Stomach (tissue), 9 donors: ENCODE data around the gene DNAH10. TPM values are rescaled to one million over a fixed set of nuclear protein-coding genes. Genes with fewer than 3 reads are reported as not detected.
A peak's percentile ranks its signal among the peaks of the same experiment; 100 is the strongest.

Source experiments
- DNase-seq, 2 donors: peaks; one replicate each; pipeline versions ENCODE4 v3.0.0 to v3.0.0-alpha.2; 2013 to 2019
- H3K27ac ChIP-seq, 5 donors: fragments of 200-600 bp in 4 of 5; sonication (generic) in 4 of 5; one replicate each; pipeline ENCODE4 v1.5.1; 2013 to 2019; ENCODE audit warnings: mild to moderate bottlenecking in 1 of 5, moderate library complexity in 1 of 5
- H3K27me3 ChIP-seq, 3 donors: fragments of 200-600 bp; sonication (generic); one replicate each; pipeline ENCODE4 v1.5.1; 2017 to 2019; ENCODE audit warnings: mixed run types in 1 of 3
- H3K36me3 ChIP-seq, 4 donors: fragments of 200-600 bp; sonication (generic); 1 replicate in 3 of 4; 2 replicates in 1 of 4; pipeline ENCODE4 v1.5.1; 2016 to 2019
- H3K4me1 ChIP-seq, 4 donors: fragments of 200-600 bp; sonication (generic); one replicate each; pipeline ENCODE4 v1.5.1; 2016 to 2019
- H3K4me3 ChIP-seq, 4 donors: fragments of 200-600 bp; sonication (generic) in 3 of 4; one replicate each; pipeline ENCODE4 v1.5.1; 2016 to 2019; ENCODE audit warnings: mild to moderate bottlenecking in 1 of 4
- H3K9me3 ChIP-seq, 4 donors: fragments of 200-600 bp; sonication (generic); one replicate each; pipeline ENCODE4 v1.5.1; 2016 to 2019
- CTCF ChIP-seq, 7 experiments: fragments of 450-650 bp in 4 of 7; fragments of 200-600 bp in 3 of 7; sonication (generic) in 3 of 7; IDR thresholded peaks; one replicate each; pipeline ENCODE4 v1.5.1; 2016 to 2019; ENCODE audit warnings: antibody characterized with exemption in 7 of 7, control low read depth in 2 of 7, mild to moderate bottlenecking in 1 of 7
- EP300 ChIP-seq: sonication (generic); formaldehyde crosslinking; IDR thresholded peaks from one replicate; pipeline ENCODE4 v1.6.1; 2017; ENCODE audit warnings: antibody characterized with exemption
- POLR2A ChIP-seq, 4 donors: fragments of 450-650 bp; IDR thresholded peaks; one replicate each; pipeline ENCODE4 v1.6.1; 2016; ENCODE audit warnings: antibody characterized with exemption in 4 of 4, control low read depth in 2 of 4, mild to moderate bottlenecking in 1 of 4, moderate library complexity in 1 of 4
- POLR2AphosphoS5 ChIP-seq, 3 donors: sonication (generic); formaldehyde crosslinking; IDR thresholded peaks; one replicate each; pipeline ENCODE4 v1.6.1; 2016; ENCODE audit warnings: antibody characterized with exemption in 3 of 3
- WGBS, 5 donors: extraction: QIAGEN DNeasy Blood & Tissue Kit in 3 of 5; methylation state at CpG; one replicate each; pipeline versions ENCODE4 v1.1.5 to v1.1.7; 2013 to 2018; 5-methylcytosine and 5-hydroxymethylcytosine counted together
- intact Hi-C: fragments of 100-400 bp; cut with DNase I; formaldehyde crosslinking; loops from one replicate; pipeline ENCODE4 v1.15.1; 2023; ENCODE audit warnings: low total_unique reads
- polyA plus RNA-seq, 3 donors: library from polyadenylated mRNA; stranded (reverse); fragments of 200-250 nt; gene quantifications; one replicate each; pipeline ENCODE4 v1.2.3, GENCODE V29; 2013
- small RNA-seq, 4 donors: library from RNA; depleted of rRNA; stranded (forward); fragments of <200 nt; gene quantifications; one replicate each; pipeline ENCODE3, GENCODE V24; 2016
- total RNA-seq, 5 donors: library from RNA; depleted of rRNA; stranded (reverse); fragments of >200 nt; gene quantifications; one replicate each; pipeline versions ENCODE4 v1.1.0 to v1.2.3, GENCODE V29; 2014 to 2016
- donor health status: healthy with polysubstance abuse.
- donor health status: Bipolar disorder and iron deficiency.
- donor health status: healthy.

DNAH10 gene
- total and polyA plus RNA-seq, 8 donors: under 0.01 to 0.92 (median 0.15) TPM; not detected in 3

- peaks cover 7 to 34% (median 17%) of the 10 kb centered on the region in 4 donors for H3K4me1 ChIP-seq
- peaks cover 0 to 33% (median 19%) of the 10 kb centered on the region in 4 donors for H3K36me3 ChIP-seq
- no peak overlapping the region for H3K4me3 ChIP-seq
- peak; percentile 41 to 87 for DNase-seq
- no peaks in the 10 kb centered on the region for H3K9me3 ChIP-seq
- intact Hi-C loops: no loop called here
- no peak overlapping the region for H3K27ac ChIP-seq
- WGBS, 5 donors: 41 to 55% (median 44%) methylated on average over 7 of the region's 7 CpGs
- H3K27me3 ChIP-seq: no peaks in the 10 kb centered on the region
- peak in 5 of 7 experiments; percentile 41 to 60 (median 48) for TF ChIP-seq CTCF (IDR thresholded peaks at IDR 0.05)
- TF ChIP-seq POLR2A (IDR thresholded peaks at IDR 0.05): no peak
Observed at GRCh38 chr12:123983822-123984485, 221.9 kb downstream of the DNAH10 start.

- intact Hi-C loops: loop anchor here (5.0 kb wide), 1 partner anchor 83 kb away; no protein-coding TSS in a partner anchor
- Histone ChIP-seq H3K9me3 (no peaks in the 10 kb centered on the region), H3K4me3 (no peak overlapping the region), H3K27me3 (no peaks in the 10 kb centered on the region), H3K36me3 (peaks cover 7 to 37% (median 27%) of the 10 kb centered on the region in 4 donors), H3K27ac (no peak overlapping the region), H3K4me1 (peaks cover 8 to 43% (median 20%) of the 10 kb centered on the region in 4 donors)
- no peak for DNase-seq
- WGBS, 5 donors: 75 to 88% (median 79%) methylated on average over 4 of the region's 4 CpGs
- TF ChIP-seq EP300 (no peak), POLR2A (IDR thresholded peaks at IDR 0.05) (no peak), POLR2AphosphoS5 (IDR thresholded peaks at IDR 0.05) (no peak), CTCF (IDR thresholded peaks at IDR 0.05) (no peak)
Observed at GRCh38 chr12:123984903-123985302, 222.8 kb downstream of the DNAH10 start.

Small RNA genes lying within 50 kb of the gene (small RNA-seq; reads per million reads assigned to genes)
- gene AC068790.4: 0 reads per million in 4 donors
- 0 reads per million in 4 donors for gene AC068790.6

Other genes starting within 250 kb of the DNAH10 start
- 10 to 100 TPM in 3 of 5 donors, 1 to 10 TPM in 2; 2.7 to 42.3 (median 13.9) TPM for gene RILPL1, start 228.6 kb upstream of the DNAH10 start, total RNA-seq
- 1 to 10 TPM; 3.8 to 9.3 (median 4.9) TPM for gene RILPL1, start 228.6 kb upstream of the DNAH10 start, polyA plus RNA-seq
- gene TMED2, start 177.7 kb upstream of the DNAH10 start, total RNA-seq: 100 to 1,000 TPM in 3 of 5 donors, 10 to 100 TPM in 2; 66.5 to 463 (median 125) TPM
- 10 to 100 TPM; 60.1 to 77.3 (median 63.1) TPM for gene TMED2, start 177.7 kb upstream of the DNAH10 start, polyA plus RNA-seq
- gene DDX55, start 160.2 kb upstream of the DNAH10 start, total RNA-seq: 10 to 100 TPM; 18.5 to 78.2 (median 20.4) TPM
- gene DDX55, start 160.2 kb upstream of the DNAH10 start, polyA plus RNA-seq: 10 to 100 TPM in 2 of 3 donors, 1 to 10 TPM in 1; 7.5 to 17.6 (median 10.9) TPM
- 100 to 1,000 TPM in 3 of 5 donors, 10 to 100 TPM in 2; 33.6 to 194 (median 123) TPM for gene EIF2B1, start 128.6 kb upstream of the DNAH10 start, total RNA-seq
- gene EIF2B1, start 128.6 kb upstream of the DNAH10 start, polyA plus RNA-seq: 10 to 100 TPM; 20.0 to 31.9 (median 29.1) TPM
- gene GTF2H3, start 128.5 kb upstream of the DNAH10 start, total RNA-seq: 10 to 100 TPM in 1 of 5 donors, 1 to 10 TPM in 3, not detected in 1; 2.9 to 40.2 (median 6.1) TPM
- gene GTF2H3, start 128.5 kb upstream of the DNAH10 start, polyA plus RNA-seq: 10 to 100 TPM in 1 of 3 donors, 1 to 10 TPM in 2; 5.2 to 10.3 (median 7.8) TPM
- gene TCTN2, start 91.2 kb upstream of the DNAH10 start, total RNA-seq: 10 to 100 TPM in 3 of 5 donors, 1 to 10 TPM in 2; 1.2 to 24.1 (median 17.1) TPM
- 1 to 10 TPM; 2.1 to 2.8 (median 2.8) TPM for gene TCTN2, start 91.2 kb upstream of the DNAH10 start, polyA plus RNA-seq
- 10 to 100 TPM in 3 of 5 donors, 1 to 10 TPM in 2; 4.7 to 91.2 (median 46.5) TPM for gene ATP6V0A2, start 49.9 kb upstream of the DNAH10 start, total RNA-seq
- 1 to 10 TPM; 2.1 to 3.8 (median 3.3) TPM for gene ATP6V0A2, start 49.9 kb upstream of the DNAH10 start, polyA plus RNA-seq
- 10 to 100 TPM in 3 of 5 donors, 1 to 10 TPM in 2; 3.5 to 30.4 (median 12.3) TPM for gene CCDC92, start 210.5 kb downstream of the DNAH10 start, total RNA-seq
- 10 to 100 TPM; 21.7 to 32.6 (median 23.8) TPM for gene CCDC92, start 210.5 kb downstream of the DNAH10 start, polyA plus RNA-seq
- gene ZNF664, start 210.9 kb downstream of the DNAH10 start, total RNA-seq: 100 to 1,000 TPM in 2 of 5 donors, 10 to 100 TPM in 3; 42.6 to 224 (median 89.6) TPM
- gene ZNF664, start 210.9 kb downstream of the DNAH10 start, polyA plus RNA-seq: 10 to 100 TPM; 16.5 to 50.3 (median 45.4) TPM